ENCODE measurements around the gene TEX2. TPM values are rescaled to one million over a fixed set of nuclear protein-coding genes. Genes with fewer than 3 reads are reported as not detected.

TEX2 gene
- total RNA-seq, 1 experiment from 2014 or later, result 20.2 TPM

DNA sequence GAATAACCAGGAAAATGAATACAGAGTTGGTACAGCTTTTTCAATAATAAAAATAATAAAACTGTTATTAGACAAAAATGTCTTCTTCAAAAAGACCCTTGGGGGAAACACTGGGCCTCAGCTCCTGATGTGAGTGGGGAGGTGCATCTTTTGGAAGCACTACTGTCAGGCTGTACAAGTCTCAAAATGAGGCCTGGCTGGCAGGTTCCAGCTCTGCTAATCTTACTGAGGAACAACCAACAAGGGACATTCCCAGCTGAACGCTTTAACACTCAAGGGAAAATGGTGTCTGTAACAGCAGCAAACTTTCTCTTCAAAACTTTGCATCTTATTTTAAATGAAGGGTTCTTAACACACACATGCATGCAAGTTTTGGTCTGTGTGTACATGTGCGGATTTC is 19.7 kb downstream of the TEX2 start:
- Mint-ChIP-seq H3K27me3 (ENCODE audit: insufficient read depth, unreplicated experiment) (no peaks in the 10 kb centered on the region), H3K27ac (ENCODE audit: unreplicated experiment) (no peak overlapping the region), H3K4me3 (ENCODE audit: unreplicated experiment) (no peak overlapping the region), H3K4me1 (ENCODE audit: low read depth, unreplicated experiment) (peaks cover 32% of the 10 kb centered on the region), H3K36me3 (ENCODE audit: insufficient read depth, unreplicated experiment) (no peaks in the 10 kb centered on the region), H3K9me3 (ENCODE audit: unreplicated experiment) (no peaks in the 10 kb centered on the region)
- Histone ChIP-seq H3K9me3 (no peaks in the 10 kb centered on the region), H3K36me3 (ENCODE audit: control insufficient read depth, insufficient read depth, low read length) (no peaks in the 10 kb centered on the region), H3K27me3 (replicated peaks; ENCODE audit: control insufficient read depth, insufficient read depth, low read length) (no peaks in the 10 kb centered on the region), H3K4me3 (ENCODE audit: low read depth, low read length) (no peak overlapping the region), H3K4me1 (peaks cover 32% of the 10 kb centered on the region)
- ChIA-PET POLR2A (no interaction called here), CTCF (interaction anchor here (0.7 kb wide), 1 partner anchor 8 kb away, joined by 3 read pairs; no protein-coding TSS in a partner anchor)
- TF ChIP-seq, protein P1, sequence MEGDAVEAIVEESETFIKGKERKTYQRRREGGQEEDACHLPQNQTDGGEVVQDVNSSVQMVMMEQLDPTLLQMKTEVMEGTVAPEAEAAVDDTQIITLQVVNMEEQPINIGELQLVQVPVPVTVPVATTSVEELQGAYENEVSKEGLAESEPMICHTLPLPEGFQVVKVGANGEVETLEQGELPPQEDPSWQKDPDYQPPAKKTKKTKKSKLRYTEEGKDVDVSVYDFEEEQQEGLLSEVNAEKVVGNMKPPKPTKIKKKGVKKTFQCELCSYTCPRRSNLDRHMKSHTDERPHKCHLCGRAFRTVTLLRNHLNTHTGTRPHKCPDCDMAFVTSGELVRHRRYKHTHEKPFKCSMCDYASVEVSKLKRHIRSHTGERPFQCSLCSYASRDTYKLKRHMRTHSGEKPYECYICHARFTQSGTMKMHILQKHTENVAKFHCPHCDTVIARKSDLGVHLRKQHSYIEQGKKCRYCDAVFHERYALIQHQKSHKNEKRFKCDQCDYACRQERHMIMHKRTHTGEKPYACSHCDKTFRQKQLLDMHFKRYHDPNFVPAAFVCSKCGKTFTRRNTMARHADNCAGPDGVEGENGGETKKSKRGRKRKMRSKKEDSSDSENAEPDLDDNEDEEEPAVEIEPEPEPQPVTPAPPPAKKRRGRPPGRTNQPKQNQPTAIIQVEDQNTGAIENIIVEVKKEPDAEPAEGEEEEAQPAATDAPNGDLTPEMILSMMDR (IDR thresholded peaks at IDR 0.05; ENCODE audit: insufficient read depth in 1 of 2, low read depth in 1 of 2, low read length in 1 of 2, severe bottlenecking in 1 of 2, unreplicated experiment in 1 of 2), result no peak
- BruUV-seq (replicated peaks), result no TSS peak
- intact Hi-C loops (cut with micrococcal nuclease; ENCODE audit: unreplicated experiment), result no loop called here
- DNase-seq, result no peak

- H3K27ac Mint-ChIP-seq (ENCODE audit: unreplicated experiment), result no peak overlapping the region
Measured at GRCh38 chr17:64242633-64243032, 20.4 kb downstream of the TEX2 start.

GRCh38 chr17:64240741-64241347 is 22.2 kb downstream of the TEX2 start:
- Histone ChIP-seq H3K9me3 (no peaks in the 10 kb centered on the region), H3K4me1 (peaks cover 31% of the 10 kb centered on the region), H3K27me3 (replicated peaks; ENCODE audit: control insufficient read depth, insufficient read depth, low read length) (no peaks in the 10 kb centered on the region), H3K4me3 (ENCODE audit: low read depth, low read length) (no peak overlapping the region), H3K36me3 (ENCODE audit: control insufficient read depth, insufficient read depth, low read length) (no peaks in the 10 kb centered on the region)
- no TSS peak for BruUV-seq (replicated peaks)
- Mint-ChIP-seq H3K36me3 (ENCODE audit: insufficient read depth, unreplicated experiment) (no peaks in the 10 kb centered on the region), H3K4me1 (ENCODE audit: low read depth, unreplicated experiment) (peaks cover 41% of the 10 kb centered on the region), H3K4me3 (ENCODE audit: unreplicated experiment) (no peak overlapping the region), H3K9me3 (ENCODE audit: unreplicated experiment) (no peaks in the 10 kb centered on the region), H3K27me3 (ENCODE audit: insufficient read depth, unreplicated experiment) (no peaks in the 10 kb centered on the region), H3K27ac (ENCODE audit: unreplicated experiment) (no peak overlapping the region)
- intact Hi-C loops (cut with micrococcal nuclease; ENCODE audit: unreplicated experiment), result loop anchor here (2.0 kb wide), 1 partner anchor 22 kb away; the partner anchor contains the start of gene TEX2
- CTCF ChIA-PET, result interaction anchor here (0.7 kb wide), 1 partner anchor 12 kb away, joined by 5 read pairs; no protein-coding TSS in a partner anchor
- DNase-seq, result no peak
- TF ChIP-seq, protein P1 (IDR thresholded peaks at IDR 0.05; ENCODE audit: insufficient read depth in 1 of 2, low read depth in 1 of 2, low read length in 1 of 2, severe bottlenecking in 1 of 2, unreplicated experiment in 1 of 2), result no peak
- POLR2A ChIA-PET, result no interaction called here

More at GRCh38 chr17:64242633-64243032, 20.4 kb downstream of the TEX2 start:
- peaks cover 32% of the 10 kb centered on the region for H3K4me1 ChIP-seq
- H3K4me3 ChIP-seq (ENCODE audit: low read depth, low read length), result no peak overlapping the region
- no peak for DNase-seq
- Mint-ChIP-seq H3K4me3 (ENCODE audit: unreplicated experiment) (no peak overlapping the region), H3K4me1 (ENCODE audit: low read depth, unreplicated experiment) (peaks cover 32% of the 10 kb centered on the region), H3K27me3 (ENCODE audit: insufficient read depth, unreplicated experiment) (no peaks in the 10 kb centered on the region), H3K36me3 (ENCODE audit: insufficient read depth, unreplicated experiment) (no peaks in the 10 kb centered on the region), H3K9me3 (ENCODE audit: unreplicated experiment) (no peaks in the 10 kb centered on the region)
- POLR2A ChIA-PET, result no interaction called here
- H3K27me3 ChIP-seq (replicated peaks; ENCODE audit: control insufficient read depth, insufficient read depth, low read length), result no peaks in the 10 kb centered on the region
- CTCF ChIA-PET, result no interaction called here
- no peaks in the 10 kb centered on the region for H3K36me3 ChIP-seq (ENCODE audit: control insufficient read depth, insufficient read depth, low read length)
- TF ChIP-seq, protein P1 (IDR thresholded peaks at IDR 0.05; ENCODE audit: insufficient read depth in 1 of 2, low read depth in 1 of 2, low read length in 1 of 2, severe bottlenecking in 1 of 2, unreplicated experiment in 1 of 2), result no peak
- H3K9me3 ChIP-seq, result no peaks in the 10 kb centered on the region
- intact Hi-C loops (cut with micrococcal nuclease; ENCODE audit: unreplicated experiment), result no loop called here
- no TSS peak for BruUV-seq (replicated peaks)
